Lung microvascular endothelial cell (primary cell): ENCODE results near the gene ELF3. TPM values are rescaled to one million over a fixed set of nuclear protein-coding genes. Genes with fewer than 3 reads are reported as not detected.
"Not testable (repeated sequence)": the region's sequence is repeated elsewhere in the genome, so short reads cannot be mapped to it uniquely, and the experiment has no call there.

Experiments used
- DNase-seq, 2 donors: peaks; one replicate each; pipeline versions ENCODE4 v3.0.0 to v3.0.0-alpha.2; 2010; ENCODE audit warnings: low read depth in 2 of 2
- total RNA-seq: library from RNA; depleted of rRNA; stranded (reverse); fragments of >200 nt; gene quantifications from 2 replicates; pipeline ENCODE4 v1.2.1, GENCODE V29; 2014

Gene ELF3
- total RNA-seq, 1 donor from 2014 or later: under 0.01 TPM

GRCh38 chr1:202064889-202065312 is 54.5 kb downstream of the ELF3 start:
- not testable (repeated sequence) for DNase-seq

Other genes with a start within 250 kb of the ELF3 start
- gene IPO9, start 181.4 kb upstream of the ELF3 start, total RNA-seq: 15.7 and 17.0 TPM in 2 replicates
- 7.4 and 9.1 TPM in 2 replicates for gene SHISA4, start 121.7 kb upstream of the ELF3 start, total RNA-seq
- not detected in 2 replicates for gene LMOD1, start 64.0 kb upstream of the ELF3 start, total RNA-seq
- 47.5 and 49.2 TPM in 2 replicates for gene TIMM17A, start 55.1 kb upstream of the ELF3 start, total RNA-seq
- 24.2 and 31.2 TPM in 2 replicates for gene RNPEP, start 27.9 kb upstream of the ELF3 start, total RNA-seq
- gene GPR37L1, start 112.3 kb downstream of the ELF3 start, total RNA-seq: under 0.01 TPM in 1 of 2 replicates, not detected in the other
- gene ARL8A, start 134.2 kb downstream of the ELF3 start, total RNA-seq: 16.8 and 25.2 TPM in 2 replicates
- not detected in 2 replicates for gene PTPN7, start 150.0 kb downstream of the ELF3 start, total RNA-seq
- gene LGR6, start 183.2 kb downstream of the ELF3 start, total RNA-seq: not detected in 2 replicates